GM23248 (cell line): ENCODE measurements around the gene DHX32.

ENCODE experiments used
- EZH2 ChIP-seq: fragments of 200-600 bp; sonication (generic); IDR thresholded peaks from 2 replicates; pipeline ENCODE4 v1.6.1; 2018; ENCODE audit warnings: antibody characterized with exemption, mild to moderate bottlenecking; ENCODE audit not compliant: insufficient read depth, poor library complexity, severe bottlenecking
- EZH2phosphoT487 ChIP-seq: fragments of 200-600 bp; sonication (generic); IDR thresholded peaks from 2 replicates; pipeline ENCODE4 v1.6.1; 2018; ENCODE audit warnings: antibody characterized with exemption, moderate library complexity, mild to moderate bottlenecking, low read depth; ENCODE audit not compliant: insufficient read depth

- TF ChIP-seq EZH2 (no peak), EZH2phosphoT487 (no peak)
These were observed 45.2 kb upstream of the DHX32 start for GRCh38 chr10:125926247-125926646.
